Measurements from ENCODE around the gene RAB20.
"Not testable (repeated sequence)": the region's sequence is repeated elsewhere in the genome, so short reads cannot be mapped to it uniquely, and the experiment has no call there.

Gene RAB20

GRCh38 chr13:110561344-110562035 lies at the start of gene RAB20:
Gene RAB20 (minus strand): TSS chr13:110561722. CDS start chr13:110561519, 203 bp downstream.
- DNase-seq: peak; percentile 73

GRCh38 chr13:110610955-110611595 lies 49.6 kb upstream of the RAB20 start:
- no peak for DNase-seq

GRCh38 chr13:110607675-110608224 lies 46.2 kb upstream of the RAB20 start:
- no peak for DNase-seq

GRCh38 chr13:110606281-110606680 lies 44.8 kb upstream of the RAB20 start:
- not testable (repeated sequence) for DNase-seq

GRCh38 chr13:110605132-110605531 lies 43.6 kb upstream of the RAB20 start:
- no peak for DNase-seq

- DNase-seq: no peak
These were observed 39.5 kb upstream of the RAB20 start for GRCh38 chr13:110600980-110601379.

- DNase-seq: no peak
These were observed 38.8 kb upstream of the RAB20 start for GRCh38 chr13:110600261-110600819.

GRCh38 chr13:110597041-110597689 lies 35.6 kb upstream of the RAB20 start:
- DNase-seq: no peak

- DNase-seq: no peak
These were observed 32.1 kb upstream of the RAB20 start for GRCh38 chr13:110593430-110594130.

- no peak for DNase-seq
These were observed 31.1 kb upstream of the RAB20 start for GRCh38 chr13:110592665-110593064.

- no peak for DNase-seq
These were observed 29.1 kb upstream of the RAB20 start for GRCh38 chr13:110590577-110590976.

GRCh38 chr13:110589793-110590390 lies 28.4 kb upstream of the RAB20 start:
- DNase-seq: no peak

- DNase-seq: no peak
These were observed 21.8 kb upstream of the RAB20 start for GRCh38 chr13:110583178-110583865.

GRCh38 chr13:110582421-110582954 lies 21.0 kb upstream of the RAB20 start:
- no peak for DNase-seq

- no peak for DNase-seq
These were observed 20.1 kb upstream of the RAB20 start for GRCh38 chr13:110581506-110582185.

- no peak for DNase-seq
These were observed 19.3 kb upstream of the RAB20 start for GRCh38 chr13:110580800-110581199.

- DNase-seq: no peak
These were observed 16.8 kb upstream of the RAB20 start for GRCh38 chr13:110578363-110578762.

GRCh38 chr13:110576736-110577476 lies 15.4 kb upstream of the RAB20 start:
- no peak for DNase-seq

- no peak for DNase-seq
These were observed 14.5 kb upstream of the RAB20 start for GRCh38 chr13:110576070-110576394.

All from T1000 (cell line).